IMR-90 (cell line): ENCODE measurements around the gene TMTC1. TPM values are rescaled to one million over a fixed set of nuclear protein-coding genes. Genes with fewer than 3 reads are reported as not detected.

Experiments used
- ATAC-seq: fragments of 200-7000 bp; cut with Tn5 transposase; 2 replicates; pipeline ENCODE4 v1.9.1; 2020; ENCODE audit warnings: low read depth, mild to moderate bottlenecking, moderate library complexity
- BruUV-seq: library from RNA; stranded (reverse); fragments of 400-500 nt; replicated peaks from 2 replicates; lab custom pipeline; 2021; lab: Mats Ljungman, UMichigan
- CTCF ChIA-PET: fragments of 300-600 bp; formaldehyde crosslinking; extraction: SDS; loops from one replicate; lab custom pipeline; 2021; ENCODE audit warnings: antibody characterized with exemption; lab: Yijun Ruan, JAX
- POLR2A ChIA-PET: fragments of 300-600 bp; sonication (Branson Sonifier 250); formaldehyde crosslinking; loops from one replicate; lab custom pipeline; 2022; ENCODE audit warnings: antibody characterized with exemption; ENCODE audit not compliant: unreplicated experiment; lab: Charles Lee
- DNase-seq: peaks from one replicate; pipeline ENCODE4 v3.0.0; 2013
- H2AFZ ChIP-seq: replicated peaks from 2 replicates; pipeline ENCODE3; 2013; ENCODE audit warnings: low read length, mild to moderate bottlenecking; ENCODE audit not compliant: poor library complexity
- H2AK5ac ChIP-seq: 2 replicates; pipeline ENCODE4 v1.6.1; 2013; ENCODE audit warnings: low read depth, low read length, inconsistent platforms
- H2AK9ac ChIP-seq: replicated peaks from 2 replicates; pipeline ENCODE3; 2013; ENCODE audit warnings: mild to moderate bottlenecking, low read depth, low read length, moderate library complexity; ENCODE audit not compliant: poor library complexity
- H2BK120ac ChIP-seq: 2 replicates; pipeline ENCODE4 v1.6.1; 2013; ENCODE audit warnings: low read depth, low read length, inconsistent platforms
- H2BK15ac ChIP-seq: 3 replicates; pipeline ENCODE4 v1.6.1; 2013; ENCODE audit warnings: low read depth, low read length, inconsistent platforms
- H2BK20ac ChIP-seq: 2 replicates; pipeline ENCODE4 v1.6.1; 2013; ENCODE audit warnings: low read depth, mild to moderate bottlenecking, inconsistent platforms, low read length, moderate library complexity
- H2BK5ac ChIP-seq: 2 replicates; pipeline ENCODE4 v1.6.1; 2013; ENCODE audit warnings: mild to moderate bottlenecking, low read depth, low read length, inconsistent platforms; ENCODE audit not compliant: poor library complexity, severe bottlenecking
- H3K14ac ChIP-seq: replicated peaks from 2 replicates; pipeline ENCODE4 v1.6.1; 2013; ENCODE audit warnings: low read depth, low read length, inconsistent platforms
- H3K18ac ChIP-seq: 2 replicates; pipeline ENCODE4 v1.6.1; 2013; ENCODE audit warnings: low read depth, low read length, control low read depth
- H3K23ac ChIP-seq: 2 replicates; pipeline ENCODE4 v1.6.1; 2013; ENCODE audit warnings: low read depth, low read length, inconsistent platforms
- H3K27ac ChIP-seq: 2 replicates; pipeline ENCODE4 v1.5.1; 2013; ENCODE audit warnings: mild to moderate bottlenecking, control low read depth, low read length; ENCODE audit not compliant: insufficient read depth
- H3K27me3 ChIP-seq: 2 replicates; pipeline ENCODE4 v1.6.1; 2013; ENCODE audit warnings: low read length; ENCODE audit not compliant: control insufficient read depth, insufficient read depth
- H3K36me3 ChIP-seq: 2 replicates; pipeline ENCODE4 v1.6.1; 2013; ENCODE audit warnings: low read length, mixed read lengths; ENCODE audit not compliant: control insufficient read depth, insufficient read depth
- H3K4ac ChIP-seq: 2 replicates; pipeline ENCODE4 v1.6.1; 2013; ENCODE audit warnings: low read depth, low read length, inconsistent platforms
- H3K4me1 ChIP-seq: 2 replicates; pipeline ENCODE4 v1.6.1; 2013; ENCODE audit warnings: low read length, mixed read lengths; ENCODE audit not compliant: control insufficient read depth, insufficient read depth
- H3K4me2 ChIP-seq: 2 replicates; pipeline ENCODE4 v1.6.1; 2013; ENCODE audit warnings: low read depth, mild to moderate bottlenecking, control low read depth, low read length, moderate library complexity
- H3K4me3 ChIP-seq: 2 replicates; pipeline ENCODE4 v1.5.1; 2013; ENCODE audit warnings: low read depth, mild to moderate bottlenecking, control low read depth, low read length, moderate library complexity; ENCODE audit not compliant: insufficient read depth
- H3K56ac ChIP-seq: 2 replicates; pipeline ENCODE4 v1.6.1; 2013; ENCODE audit warnings: low read length, inconsistent platforms; ENCODE audit not compliant: insufficient read depth; ENCODE audit errors: extremely low read depth
- H3K79me1 ChIP-seq, 2 experiments: 2 replicates each; pipeline ENCODE4 v1.6.1; 2013; ENCODE audit warnings: low read length in 2 of 2, inconsistent platforms in 1 of 2, low read depth in 1 of 2
- H3K9ac ChIP-seq: 2 replicates; pipeline ENCODE4 v1.6.1; 2013; ENCODE audit warnings: low read depth, low read length, control low read depth
- H3K9me1 ChIP-seq: 2 replicates; pipeline ENCODE4 v1.6.1; 2013; ENCODE audit warnings: low read length, inconsistent platforms; ENCODE audit not compliant: insufficient read depth
- H3K9me3 ChIP-seq: 2 replicates; pipeline ENCODE4 v1.6.1; 2013; ENCODE audit warnings: low read length; ENCODE audit not compliant: control insufficient read depth, insufficient read depth
- H4K20me1 ChIP-seq: 2 replicates; pipeline ENCODE4 v1.6.1; 2013; ENCODE audit warnings: low read length, inconsistent platforms; ENCODE audit not compliant: insufficient read depth
- H4K5ac ChIP-seq: 2 replicates; pipeline ENCODE4 v1.6.1; 2013; ENCODE audit warnings: mild to moderate bottlenecking, low read depth, low read length, control low read depth
- H4K8ac ChIP-seq, 2 experiments: 2 replicates each; pipeline ENCODE4 v1.6.1; 2013; ENCODE audit warnings: low read depth in 2 of 2, low read length in 2 of 2, control low read depth in 1 of 2, inconsistent platforms in 1 of 2
- H4K91ac ChIP-seq: 2 replicates; pipeline ENCODE4 v1.6.1; 2013; ENCODE audit warnings: low read depth, low read length, inconsistent platforms; ENCODE audit not compliant: insufficient read depth
- BHLHE40 ChIP-seq: fragments of 150-350 bp; IDR thresholded peaks from 2 replicates; pipeline ENCODE4 v1.6.1; 2016; ENCODE audit warnings: mild to moderate bottlenecking, low read depth, low read length
- CEBPB ChIP-seq: IDR thresholded peaks from 2 replicates; pipeline ENCODE4 v1.6.1; 2012; ENCODE audit warnings: low read depth, low read length, improper control_type of control experiment
- CHD1 ChIP-seq: IDR thresholded peaks from 2 replicates; pipeline ENCODE4 v1.6.1; 2012; ENCODE audit warnings: low read depth, low read length, improper control_type of control experiment
- ELK1 ChIP-seq: fragments of 150-350 bp; IDR thresholded peaks from 2 replicates; pipeline ENCODE4 v1.6.1; 2016; ENCODE audit warnings: low read depth, mild to moderate bottlenecking, low read length, moderate library complexity, borderline replicate concordance
- FOS ChIP-seq: fragments of 150-350 bp; IDR thresholded peaks from 2 replicates; pipeline ENCODE4 v1.6.1; 2016; ENCODE audit warnings: low read depth, low read length
- MAFK ChIP-seq: IDR thresholded peaks from 2 replicates; pipeline ENCODE4 v1.6.1; 2012; ENCODE audit warnings: low read depth, low read length, improper control_type of control experiment
- MAZ ChIP-seq: IDR thresholded peaks from 2 replicates; pipeline ENCODE4 v1.6.1; 2012; ENCODE audit warnings: low read depth, mild to moderate bottlenecking, low read length, improper control_type of control experiment, moderate library complexity, borderline replicate concordance
- MXI1 ChIP-seq: IDR thresholded peaks from 2 replicates; pipeline ENCODE4 v1.6.1; 2012; ENCODE audit warnings: low read depth, mild to moderate bottlenecking, low read length, moderate library complexity, borderline replicate concordance
- NFE2L2 ChIP-seq: fragments of 150-350 bp; IDR thresholded peaks from 2 replicates; pipeline ENCODE4 v1.6.1; 2016; ENCODE audit warnings: low read depth, mild to moderate bottlenecking, low read length
- POLR2A ChIP-seq: IDR thresholded peaks from 2 replicates; pipeline ENCODE4 v1.6.1; 2012; ENCODE audit warnings: mild to moderate bottlenecking, low read depth, low read length
- RAD21 ChIP-seq: IDR thresholded peaks from 2 replicates; pipeline ENCODE4 v1.6.1; 2012; ENCODE audit warnings: low read length, improper control_type of control experiment
- RCOR1 ChIP-seq: IDR thresholded peaks from 2 replicates; pipeline ENCODE4 v1.6.1; 2012; ENCODE audit warnings: mild to moderate bottlenecking, low read length, improper control_type of control experiment; ENCODE audit not compliant: insufficient replicate concordance
- RFX5 ChIP-seq: IDR thresholded peaks from 2 replicates; pipeline ENCODE4 v1.8.0; 2012; ENCODE audit warnings: low read depth, mild to moderate bottlenecking, low read length, moderate library complexity
- SMC3 ChIP-seq: fragments of 150-350 bp; IDR thresholded peaks from 2 replicates; pipeline ENCODE4 v1.6.1; 2016; ENCODE audit warnings: low read depth, mild to moderate bottlenecking, antibody characterized with exemption, low read length, moderate library complexity
- dilution Hi-C: fragments of 300-500 bp; cut with HindIII; formaldehyde crosslinking; loops from one replicate; pipeline ENCODE4 v1.14.3; 2018; ENCODE audit warnings: low sequenced_read_pairs; ENCODE audit not compliant: unreplicated experiment
- in situ Hi-C: fragments of 300-500 bp; cut with MboI; formaldehyde crosslinking; loops from 3 replicates; pipeline ENCODE4 v1.14.3; 2019; ENCODE audit warnings: low sequenced_read_pairs, inconsistent platforms, mixed read lengths
- intact Hi-C: fragments of 100-400 bp; cut with micrococcal nuclease; formaldehyde crosslinking; loops from 2 replicates; pipeline ENCODE4 v1.10.0; 2022
- polyA plus RNA-seq, 3 experiments: library from polyadenylated mRNA; depleted of rRNA; stranded (reverse); fragments of >200 nt; gene quantifications; 2 replicates each; pipeline ENCODE4 v1.2.3, GENCODE V29; 2012; ENCODE audit warnings: low replicate concordance in 1 of 3
- total RNA-seq: library from RNA; depleted of rRNA; stranded (reverse); fragments of >200 nt; gene quantifications from 2 replicates; pipeline ENCODE4 v1.2.3, GENCODE V29; 2012
- TF ChIP-seq, protein P1 (sequence below): fragments of 150-350 bp; IDR thresholded peaks from 2 replicates; pipeline ENCODE4 v1.6.1; 2017; ENCODE audit warnings: mild to moderate bottlenecking, antibody characterized with exemption, low read length, low read depth
- TF ChIP-seq, protein P2 (sequence below): conservative IDR thresholded peaks from 2 replicates; pipeline ENCODE4 v1.5.1; 2012; ENCODE audit warnings: mild to moderate bottlenecking, low read depth, low read length, improper control_type of control experiment

TMTC1 gene
- total and polyA plus RNA-seq, 2 of the 4 experiments (the other 2 are of a cell fraction), result 12.5 to 36.4 TPM

DNA sequence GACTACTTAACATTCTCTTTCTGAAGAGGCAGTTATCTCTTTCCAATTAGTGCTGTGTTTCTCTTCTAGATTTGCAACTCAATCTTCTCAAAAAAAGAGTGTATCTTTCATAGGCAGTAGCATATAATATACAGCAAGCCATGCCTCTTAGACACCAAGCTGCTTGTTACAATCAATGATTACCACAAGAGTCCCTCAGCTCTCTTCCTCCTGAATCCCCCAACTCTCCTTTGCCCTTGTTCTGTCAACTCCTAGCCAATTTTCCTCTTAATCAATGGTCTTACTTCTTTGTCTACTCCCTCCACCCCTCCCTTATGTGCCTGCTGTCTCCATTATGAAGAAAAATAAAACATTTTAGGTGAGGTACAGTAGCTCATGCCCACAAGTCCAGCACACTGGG, 2.6 kb downstream of the TMTC1 start:
- TF ChIP-seq BHLHE40, result no peak
- TF ChIP-seq CEBPB, result no peak
- TF ChIP-seq, protein P1, sequence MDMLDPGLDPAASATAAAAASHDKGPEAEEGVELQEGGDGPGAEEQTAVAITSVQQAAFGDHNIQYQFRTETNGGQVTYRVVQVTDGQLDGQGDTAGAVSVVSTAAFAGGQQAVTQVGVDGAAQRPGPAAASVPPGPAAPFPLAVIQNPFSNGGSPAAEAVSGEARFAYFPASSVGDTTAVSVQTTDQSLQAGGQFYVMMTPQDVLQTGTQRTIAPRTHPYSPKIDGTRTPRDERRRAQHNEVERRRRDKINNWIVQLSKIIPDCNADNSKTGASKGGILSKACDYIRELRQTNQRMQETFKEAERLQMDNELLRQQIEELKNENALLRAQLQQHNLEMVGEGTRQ, result no peak
- TF ChIP-seq NFE2L2, result no peak
- no peak for TF ChIP-seq RFX5
- no peak for TF ChIP-seq ELK1
- TF ChIP-seq MXI1, result no peak
- no peak for TF ChIP-seq MAFK
- no peak for TF ChIP-seq RCOR1
- TF ChIP-seq, protein P2, sequence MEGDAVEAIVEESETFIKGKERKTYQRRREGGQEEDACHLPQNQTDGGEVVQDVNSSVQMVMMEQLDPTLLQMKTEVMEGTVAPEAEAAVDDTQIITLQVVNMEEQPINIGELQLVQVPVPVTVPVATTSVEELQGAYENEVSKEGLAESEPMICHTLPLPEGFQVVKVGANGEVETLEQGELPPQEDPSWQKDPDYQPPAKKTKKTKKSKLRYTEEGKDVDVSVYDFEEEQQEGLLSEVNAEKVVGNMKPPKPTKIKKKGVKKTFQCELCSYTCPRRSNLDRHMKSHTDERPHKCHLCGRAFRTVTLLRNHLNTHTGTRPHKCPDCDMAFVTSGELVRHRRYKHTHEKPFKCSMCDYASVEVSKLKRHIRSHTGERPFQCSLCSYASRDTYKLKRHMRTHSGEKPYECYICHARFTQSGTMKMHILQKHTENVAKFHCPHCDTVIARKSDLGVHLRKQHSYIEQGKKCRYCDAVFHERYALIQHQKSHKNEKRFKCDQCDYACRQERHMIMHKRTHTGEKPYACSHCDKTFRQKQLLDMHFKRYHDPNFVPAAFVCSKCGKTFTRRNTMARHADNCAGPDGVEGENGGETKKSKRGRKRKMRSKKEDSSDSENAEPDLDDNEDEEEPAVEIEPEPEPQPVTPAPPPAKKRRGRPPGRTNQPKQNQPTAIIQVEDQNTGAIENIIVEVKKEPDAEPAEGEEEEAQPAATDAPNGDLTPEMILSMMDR, result no peak
- no peak for TF ChIP-seq RAD21
- TF ChIP-seq SMC3, result no peak
- TF ChIP-seq FOS, result no peak
- TF ChIP-seq CHD1, result no peak
- no peak for TF ChIP-seq POLR2A
- no peak for TF ChIP-seq MAZ
- Histone ChIP-seq H2BK15ac (no peak overlapping the region), H2AFZ (no peak overlapping the region), H3K79me1 (peaks cover 8 to 36% of the 10 kb centered on the region in 2 experiments; a peak in 3 of 4 replicates), H2BK120ac (no peak overlapping the region), H3K36me3 (peaks cover 2% of the 10 kb centered on the region; the same call in 1 of the 2 replicates), H4K5ac (no peak overlapping the region; the same call in 1 of the 2 replicates), H3K4me3 (peak overlapping the region; percentile 95), H3K56ac (no peak overlapping the region), H3K18ac (peak overlapping the region; percentile 28), H3K9ac (peak overlapping the region; percentile 54; the same call in 1 of the 2 replicates), H3K23ac (peak overlapping the region; percentile 33), H3K9me3 (no peaks in the 10 kb centered on the region; the same call in 1 of the 2 replicates), H2AK9ac (no peak overlapping the region), H2BK20ac (no peak overlapping the region), H3K9me1 (no peaks in the 10 kb centered on the region), H2BK5ac (no peak overlapping the region), H3K4me2 (peak overlapping the region; percentile 73), H4K20me1 (peaks cover 29% of the 10 kb centered on the region), H4K8ac (no peak overlapping the region), H4K91ac (no peak overlapping the region), H3K14ac (0 out of 2 replicates have a peak overlapping the region, but pooled peaks have one; percentile 10), H2AK5ac (peak overlapping the region; percentile 11; the same call in 1 of the 2 replicates), H3K27me3 (peaks cover 2% of the 10 kb centered on the region; the same call in 1 of the 2 replicates), H3K4me1 (peaks cover 4% of the 10 kb centered on the region), H3K27ac (peak overlapping the region; percentile 28; the same call in 1 of the 2 replicates), H3K4ac (no peak overlapping the region)
- CTCF ChIA-PET, result no interaction called here
- no peak for ATAC-seq
- BruUV-seq, result no TSS peak
- intact Hi-C loops, result loop anchor here (5.0 to 10.0 kb wide), 2 partner anchors 734 to 1021 kb away; no protein-coding TSS in a partner anchor
- POLR2A ChIA-PET, result interaction anchor here (0.6 kb wide), 1 partner anchor 160 kb away, joined by 3 read pairs; no protein-coding TSS in a partner anchor
- in situ Hi-C loops, result loop anchor here (10.0 kb wide), 1 partner anchor 236 kb away; no protein-coding TSS in a partner anchor
- dilution Hi-C loops, result no loop called here
- no peak for DNase-seq
